Measurements from ENCODE around the gene ARL8A. TPM values are rescaled to one million over a fixed set of nuclear protein-coding genes. Genes with fewer than 3 reads are reported as not detected.

Gene ARL8A
- total and polyA plus RNA-seq, 2 donors (not counting 1 experiment from before 2014, with no cell fraction given), result 67.6 to 70.7 TPM

DNA sequence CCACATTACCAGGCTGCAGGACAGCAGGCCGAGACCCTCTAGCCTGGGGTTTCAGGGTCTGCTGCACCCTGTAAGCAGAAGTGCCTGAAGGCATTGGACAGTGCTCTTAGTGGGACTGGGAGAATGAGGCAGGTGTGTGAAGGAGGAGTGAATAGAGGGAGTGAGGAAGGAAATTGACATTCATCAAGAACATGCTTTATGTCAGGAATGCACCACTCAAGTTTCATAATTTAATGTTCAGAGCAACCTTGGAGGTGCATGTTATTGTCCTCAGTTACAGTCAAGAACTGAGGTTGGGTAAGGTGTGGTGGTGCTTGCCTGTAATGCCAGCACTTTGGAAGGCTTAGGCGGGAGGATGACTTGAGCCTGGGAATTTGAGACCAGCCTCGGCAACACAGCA is 33.6 kb downstream of the ARL8A start:
- Histone ChIP-seq H3K79me2 (ENCODE audit: control insufficient read depth, insufficient read depth, low read length) (no peaks in the 10 kb centered on the region), H3K9me3 (ENCODE audit: control extremely low read depth in 1 of 3, control insufficient read depth in 2 of 3, insufficient read depth in 1 of 3, low read length in 2 of 3) (no peaks in the 10 kb centered on the region), H4K20me1 (ENCODE audit: control insufficient read depth, insufficient read depth, low read length, poor library complexity, severe bottlenecking) (no peaks in the 10 kb centered on the region), H3K27me3 (replicated peaks in 1 of 4; ENCODE audit: control extremely low read depth in 1 of 4, control insufficient read depth in 3 of 4, insufficient read depth in 4 of 4, low read length in 3 of 4) (no peaks in the 10 kb centered on the region), H3K4me3 (ENCODE audit: control extremely low read depth in 1 of 5, extremely low read depth in 1 of 5, insufficient read depth in 1 of 5, low read depth in 2 of 5, low read length in 4 of 5) (no peak overlapping the region), H3K9ac (ENCODE audit: low read length) (no peak overlapping the region), H3K27ac (ENCODE audit: low read length in 2 of 2) (no peak overlapping the region), H3K36me3 (replicated peaks in 1 of 2; ENCODE audit: control extremely low read depth in 1 of 2, control insufficient read depth in 1 of 2, extremely low read depth in 1 of 2, insufficient read depth in 2 of 2, low read length in 1 of 2) (no peaks in the 10 kb centered on the region), H3K4me2 (replicated peaks; ENCODE audit: low read depth, low read length, poor library complexity, severe bottlenecking) (no peak overlapping the region), H3K4me1 (ENCODE audit: control insufficient read depth in 2 of 2, insufficient read depth in 2 of 2, low read length in 2 of 2) (no peaks in the 10 kb centered on the region), H2AFZ (ENCODE audit: insufficient read depth, low read depth, low read length, poor library complexity, severe bottlenecking) (no peak overlapping the region)
- DNase-seq (no peak), ATAC-seq (ENCODE audit: low read depth) (no peak)
- no peak for TF ChIP-seq EZH2 (IDR thresholded peaks at IDR 0.05; ENCODE audit: borderline replicate concordance, insufficient read depth, low read depth, low read length, poor library complexity, severe bottlenecking)
- TF ChIP-seq, protein P1, sequence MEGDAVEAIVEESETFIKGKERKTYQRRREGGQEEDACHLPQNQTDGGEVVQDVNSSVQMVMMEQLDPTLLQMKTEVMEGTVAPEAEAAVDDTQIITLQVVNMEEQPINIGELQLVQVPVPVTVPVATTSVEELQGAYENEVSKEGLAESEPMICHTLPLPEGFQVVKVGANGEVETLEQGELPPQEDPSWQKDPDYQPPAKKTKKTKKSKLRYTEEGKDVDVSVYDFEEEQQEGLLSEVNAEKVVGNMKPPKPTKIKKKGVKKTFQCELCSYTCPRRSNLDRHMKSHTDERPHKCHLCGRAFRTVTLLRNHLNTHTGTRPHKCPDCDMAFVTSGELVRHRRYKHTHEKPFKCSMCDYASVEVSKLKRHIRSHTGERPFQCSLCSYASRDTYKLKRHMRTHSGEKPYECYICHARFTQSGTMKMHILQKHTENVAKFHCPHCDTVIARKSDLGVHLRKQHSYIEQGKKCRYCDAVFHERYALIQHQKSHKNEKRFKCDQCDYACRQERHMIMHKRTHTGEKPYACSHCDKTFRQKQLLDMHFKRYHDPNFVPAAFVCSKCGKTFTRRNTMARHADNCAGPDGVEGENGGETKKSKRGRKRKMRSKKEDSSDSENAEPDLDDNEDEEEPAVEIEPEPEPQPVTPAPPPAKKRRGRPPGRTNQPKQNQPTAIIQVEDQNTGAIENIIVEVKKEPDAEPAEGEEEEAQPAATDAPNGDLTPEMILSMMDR (IDR thresholded peaks at IDR 0.05), result no peak
- no peaks in the 10 kb centered on the region for H3K9me3 Mint-ChIP-seq (ENCODE audit: insufficient read depth)
- intact Hi-C loops (cut with micrococcal nuclease), result no loop called here
- H3K27ac Mint-ChIP-seq, result no peak overlapping the region
- ChIA-PET POLR2A (no interaction called here), CTCF (no interaction called here)
- no peaks in the 10 kb centered on the region for H3K27me3 Mint-ChIP-seq
- H3K4me1 Mint-ChIP-seq, result no peaks in the 10 kb centered on the region
- 81% methylated on average over 1 of the region's 3 CpGs for WGBS (ENCODE audit: insufficient coverage)
- H3K4me3 Mint-ChIP-seq, result no peak overlapping the region

DNA sequence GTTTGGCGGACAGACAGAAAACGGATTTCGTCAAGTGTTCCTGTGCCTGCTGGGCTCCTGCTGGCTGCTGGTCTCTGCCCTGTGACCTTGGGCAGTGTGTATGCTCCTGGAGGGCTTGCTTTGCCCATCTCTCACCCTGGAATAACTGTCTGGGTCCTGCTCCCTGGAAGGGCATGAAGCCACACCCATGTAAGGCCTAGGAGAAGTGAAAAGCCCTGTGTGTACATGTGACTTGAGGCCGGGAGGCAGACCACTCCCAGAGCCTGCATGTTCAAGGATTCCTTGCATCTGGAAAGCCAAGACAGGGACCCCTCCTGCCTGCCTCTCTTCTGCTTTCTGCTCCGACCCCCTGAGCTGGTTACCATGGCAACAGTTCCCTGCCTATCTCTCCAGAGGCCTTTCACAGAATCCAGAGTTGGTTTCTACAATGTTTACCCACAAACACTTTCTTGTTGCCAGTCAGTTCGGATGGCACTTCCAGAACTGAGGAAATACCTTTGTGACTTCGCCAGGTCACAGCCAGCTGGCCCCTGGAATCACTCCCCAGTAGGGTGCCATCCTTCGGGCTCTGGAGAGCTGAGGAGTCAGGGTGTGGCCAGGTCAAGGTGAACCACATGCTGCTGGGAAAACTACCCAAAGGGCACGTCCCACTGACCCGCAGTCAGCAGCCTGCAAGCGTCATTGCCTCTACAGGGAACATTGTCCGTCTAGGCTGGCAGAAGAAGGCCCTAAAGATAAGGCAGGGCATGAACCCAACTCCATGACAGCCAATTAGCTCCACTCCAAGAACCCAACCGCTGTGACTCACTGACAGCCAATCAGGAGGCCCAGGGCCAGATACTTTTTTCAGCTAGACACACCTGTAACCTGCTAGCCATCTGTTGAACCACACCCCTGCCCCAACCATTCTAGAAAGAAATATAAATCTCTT is 36.5 kb downstream of the ARL8A start:
- ChIA-PET POLR2A (no interaction called here), CTCF (no interaction called here)
- TF ChIP-seq EZH2 (IDR thresholded peaks at IDR 0.05; ENCODE audit: borderline replicate concordance, insufficient read depth, low read depth, low read length, poor library complexity, severe bottlenecking), result no peak
- TF ChIP-seq, protein P1 (IDR thresholded peaks at IDR 0.05), result no peak
- ATAC-seq (ENCODE audit: low read depth) (no peak), DNase-seq (no peak)
- Histone ChIP-seq H3K9me3 (ENCODE audit: control extremely low read depth in 1 of 3, control insufficient read depth in 2 of 3, insufficient read depth in 1 of 3, low read length in 2 of 3) (no peaks in the 10 kb centered on the region), H3K9ac (ENCODE audit: low read length) (no peak overlapping the region), H2AFZ (ENCODE audit: insufficient read depth, low read depth, low read length, poor library complexity, severe bottlenecking) (no peak overlapping the region), H3K4me2 (replicated peaks; ENCODE audit: low read depth, low read length, poor library complexity, severe bottlenecking) (no peak overlapping the region), H3K36me3 (replicated peaks in 1 of 2; ENCODE audit: control extremely low read depth in 1 of 2, control insufficient read depth in 1 of 2, extremely low read depth in 1 of 2, insufficient read depth in 2 of 2, low read length in 1 of 2) (no peaks in the 10 kb centered on the region), H4K20me1 (ENCODE audit: control insufficient read depth, insufficient read depth, low read length, poor library complexity, severe bottlenecking) (no peaks in the 10 kb centered on the region), H3K4me3 (ENCODE audit: control extremely low read depth in 1 of 5, extremely low read depth in 1 of 5, insufficient read depth in 1 of 5, low read depth in 2 of 5, low read length in 4 of 5) (no peak overlapping the region), H3K79me2 (ENCODE audit: control insufficient read depth, insufficient read depth, low read length) (no peaks in the 10 kb centered on the region), H3K27ac (ENCODE audit: low read length in 2 of 2) (no peak overlapping the region), H3K27me3 (replicated peaks in 1 of 4; ENCODE audit: control extremely low read depth in 1 of 4, control insufficient read depth in 3 of 4, insufficient read depth in 4 of 4, low read length in 3 of 4) (no peaks in the 10 kb centered on the region), H3K4me1 (ENCODE audit: control insufficient read depth in 2 of 2, insufficient read depth in 2 of 2, low read length in 2 of 2) (no peaks in the 10 kb centered on the region)
- no peak overlapping the region for H3K4me3 Mint-ChIP-seq
- intact Hi-C loops (cut with micrococcal nuclease), result no loop called here
- no peaks in the 10 kb centered on the region for H3K4me1 Mint-ChIP-seq
- H3K27me3 Mint-ChIP-seq, result peaks cover 6% of the 10 kb centered on the region
- H3K27ac Mint-ChIP-seq, result no peak overlapping the region
- no peaks in the 10 kb centered on the region for H3K9me3 Mint-ChIP-seq (ENCODE audit: insufficient read depth)
- 89% methylated on average over 13 of the region's 13 CpGs for WGBS (ENCODE audit: insufficient coverage)

All from B cell (primary cell).